Right lobe of liver (tissue), 6 donors: Measurements from ENCODE around the gene CCNK. TPM values are rescaled to one million over a fixed set of nuclear protein-coding genes. Genes with fewer than 3 reads are reported as not detected.

Experiments
- ATAC-seq, 4 donors: fragments of 200-7000 bp; cut with Tn5 transposase; one replicate each; pipeline ENCODE4 v1.9.1; 2020; ENCODE audit warnings: mild to moderate bottlenecking in 4 of 4, moderate library complexity in 4 of 4
- DNase-seq, 3 donors: peaks; one replicate each; pipeline ENCODE4 v3.0.0-alpha.2; 2020
- H3K27ac ChIP-seq, 3 donors: fragments of 200-600 bp; one replicate each; pipeline ENCODE4 v1.8.0; 2022
- H3K27me3 ChIP-seq, 2 donors: fragments of 200-600 bp; one replicate each; pipeline ENCODE4 v1.8.0; 2022
- H3K36me3 ChIP-seq, 4 donors: fragments of 200-600 bp; sonication (generic) in 1 of 4; one replicate each; pipeline versions ENCODE4 v1.5.1 to v1.8.0; 2017 to 2022; ENCODE audit warnings: control low read depth in 1 of 4
- H3K4me1 ChIP-seq, 4 donors: fragments of 200-600 bp; sonication (generic) in 1 of 4; one replicate each; pipeline versions ENCODE4 v1.5.1 to v1.8.0; 2017 to 2022; ENCODE audit warnings: control low read depth in 1 of 4
- H3K4me3 ChIP-seq, 3 donors: fragments of 200-600 bp; one replicate each; pipeline ENCODE4 v1.8.0; 2022
- H3K9me3 ChIP-seq, 4 donors: fragments of 200-600 bp; sonication (generic) in 1 of 4; one replicate each; pipeline versions ENCODE4 v1.5.1 to v1.8.0; 2017 to 2022; ENCODE audit warnings: control low read depth in 1 of 4
- POLR2A ChIP-seq: fragments of 450-650 bp; IDR thresholded peaks from one replicate; pipeline ENCODE4 v1.6.1; 2017; ENCODE audit warnings: antibody characterized with exemption, mild to moderate bottlenecking
- WGBS: methylation state at CpG from one replicate; pipeline ENCODE4 v1.1.6; 2018; ENCODE audit warnings: low coverage, low lambda C conversion rate; ENCODE audit not compliant: insufficient coverage; ENCODE audit errors: missing lambda C conversion rate; 5-methylcytosine and 5-hydroxymethylcytosine counted together
- intact Hi-C, 2 donors: fragments of 100-400 bp; cut with DNase I; formaldehyde crosslinking; loops; one replicate each; pipeline versions ENCODE4 v1.11.2 to v1.14.1; 2022
- total RNA-seq, 6 experiments: library from RNA; depleted of rRNA in 2 of 6; stranded (reverse); fragments of >200 nt in 2 of 6; fragmentation: NEBNext Ultra II Directional in 3 of 6; extraction: Animal tissue kit (Norgen Biotek cat#: 25700) in 3 of 6; gene quantifications; one replicate each; pipeline versions ENCODE4 v1.1.0 to v1.2.4, GENCODE V29; 2016 to 2023
- TF ChIP-seq, protein P1 (sequence below), 4 donors: fragments of 200-600 bp in 3 of 4; fragments of 450-650 bp in 1 of 4; IDR thresholded peaks; one replicate each; pipeline versions ENCODE4 v1.5.1 to v1.8.0; 2016 to 2022; ENCODE audit warnings: antibody characterized with exemption in 4 of 4, mild to moderate bottlenecking in 2 of 4
- donor health status: DM: no; HTN: yes; CAD: no.
- donor health status: DM: no; HTN: no; CAD: no.
- donor health status: DM: no; HTN: no; CAD: no.
- donor health status: DM: no; HTN: yes; CAD: no.
- donor health status: DM: no; HTN: yes; CAD: no.

Gene CCNK
- total RNA-seq, 6 experiments from 2014 or later, result 11.8 to 23.4 (median 15.4) TPM

DNA sequence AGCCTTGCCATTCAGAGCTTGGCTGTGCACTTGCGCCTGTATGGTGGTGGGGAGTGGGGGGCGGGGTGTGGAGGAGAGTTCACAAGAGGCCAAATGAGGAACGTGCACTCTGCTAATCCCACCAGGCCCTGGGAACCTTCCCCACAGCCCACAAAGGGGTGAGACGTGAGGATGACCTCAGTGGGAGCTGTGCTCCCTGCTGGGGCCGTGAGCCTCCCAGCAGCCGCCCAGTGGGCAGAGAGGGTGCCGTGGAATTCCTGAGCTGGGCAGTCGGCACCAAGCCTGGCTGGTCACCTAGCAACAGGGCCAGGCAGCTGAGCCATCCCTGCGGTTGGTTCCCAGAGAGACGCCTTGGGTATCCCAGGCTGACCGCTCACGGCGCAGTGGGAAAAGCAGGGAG is 53.7 kb downstream of the CCNK start:
- no CpG with 5 or more reads among the region's 13 CpGs for WGBS
- no peaks in the 10 kb centered on the region for H3K36me3 ChIP-seq
- H3K27ac ChIP-seq, result no peak overlapping the region
- intact Hi-C loops, result no loop called here
- H3K27me3 ChIP-seq, result no peaks in the 10 kb centered on the region
- ATAC-seq (no peak), DNase-seq (no peak)
- H3K9me3 ChIP-seq, result no peaks in the 10 kb centered on the region
- H3K4me1 ChIP-seq, result peaks cover 0 to 9% (median 2%) of the 10 kb centered on the region in 4 donors
- TF ChIP-seq, protein P1, sequence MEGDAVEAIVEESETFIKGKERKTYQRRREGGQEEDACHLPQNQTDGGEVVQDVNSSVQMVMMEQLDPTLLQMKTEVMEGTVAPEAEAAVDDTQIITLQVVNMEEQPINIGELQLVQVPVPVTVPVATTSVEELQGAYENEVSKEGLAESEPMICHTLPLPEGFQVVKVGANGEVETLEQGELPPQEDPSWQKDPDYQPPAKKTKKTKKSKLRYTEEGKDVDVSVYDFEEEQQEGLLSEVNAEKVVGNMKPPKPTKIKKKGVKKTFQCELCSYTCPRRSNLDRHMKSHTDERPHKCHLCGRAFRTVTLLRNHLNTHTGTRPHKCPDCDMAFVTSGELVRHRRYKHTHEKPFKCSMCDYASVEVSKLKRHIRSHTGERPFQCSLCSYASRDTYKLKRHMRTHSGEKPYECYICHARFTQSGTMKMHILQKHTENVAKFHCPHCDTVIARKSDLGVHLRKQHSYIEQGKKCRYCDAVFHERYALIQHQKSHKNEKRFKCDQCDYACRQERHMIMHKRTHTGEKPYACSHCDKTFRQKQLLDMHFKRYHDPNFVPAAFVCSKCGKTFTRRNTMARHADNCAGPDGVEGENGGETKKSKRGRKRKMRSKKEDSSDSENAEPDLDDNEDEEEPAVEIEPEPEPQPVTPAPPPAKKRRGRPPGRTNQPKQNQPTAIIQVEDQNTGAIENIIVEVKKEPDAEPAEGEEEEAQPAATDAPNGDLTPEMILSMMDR (IDR thresholded peaks at IDR 0.05), result no peak
- no peak for TF ChIP-seq POLR2A
- H3K4me3 ChIP-seq, result no peak overlapping the region

DNA sequence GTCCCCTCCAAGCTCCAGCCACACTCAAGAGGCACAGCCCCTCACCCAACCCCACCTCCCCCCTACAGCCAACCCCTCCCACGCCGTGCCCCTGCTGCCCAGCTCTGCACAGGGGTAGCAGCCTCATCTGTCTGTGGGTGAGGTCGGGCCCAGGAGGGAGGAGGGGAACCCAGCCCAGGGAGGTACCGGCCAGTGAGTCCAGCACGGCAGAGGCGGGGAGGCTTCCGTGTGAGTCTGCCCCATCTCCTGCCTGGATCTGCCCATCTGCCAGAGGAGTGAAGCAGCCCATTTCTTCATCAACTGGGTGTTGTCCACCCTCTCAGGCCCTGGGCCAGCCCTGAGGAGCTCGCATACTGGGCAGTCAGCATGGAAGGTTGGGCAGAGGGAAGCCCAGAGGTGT is 54.2 kb downstream of the CCNK start:
- Histone ChIP-seq H3K27me3 (no peaks in the 10 kb centered on the region), H3K36me3 (no peaks in the 10 kb centered on the region), H3K4me1 (peaks cover 0 to 3% (median 0%) of the 10 kb centered on the region in 4 donors), H3K27ac (no peak overlapping the region), H3K9me3 (no peaks in the 10 kb centered on the region), H3K4me3 (no peak overlapping the region)
- TF ChIP-seq POLR2A, result no peak
- TF ChIP-seq, protein P1 (IDR thresholded peaks at IDR 0.05), result no peak
- WGBS, result 93% methylated on average over 3 of the region's 8 CpGs
- intact Hi-C loops, result no loop called here
- DNase-seq (no peak), ATAC-seq (no peak)

GRCh38 chr14:99535908-99536778 is 54.9 kb downstream of the CCNK start:
- intact Hi-C loops, result no loop called here
- DNase-seq, result no peak
- TF ChIP-seq, protein P1 (IDR thresholded peaks at IDR 0.05), result no peak
- TF ChIP-seq POLR2A, result no peak
- H3K4me1 ChIP-seq, result no peaks in the 10 kb centered on the region
- H3K4me3 ChIP-seq, result no peak overlapping the region
- H3K9me3 ChIP-seq, result no peaks in the 10 kb centered on the region
- no peaks in the 10 kb centered on the region for H3K36me3 ChIP-seq
- H3K27ac ChIP-seq, result no peak overlapping the region
- WGBS, result 80% methylated on average over 2 of the region's 24 CpGs
- H3K27me3 ChIP-seq, result no peaks in the 10 kb centered on the region
- no peak for ATAC-seq

- ATAC-seq, result peak in 1 of 4 donors; percentile 21
- H3K27ac ChIP-seq, result no peak overlapping the region
- WGBS, result no CpG with 5 or more reads among the region's 6 CpGs
- no peaks in the 10 kb centered on the region for H3K36me3 ChIP-seq
- no peaks in the 10 kb centered on the region for H3K9me3 ChIP-seq
- H3K4me1 ChIP-seq, result no peaks in the 10 kb centered on the region
- no peak overlapping the region for H3K4me3 ChIP-seq
- no peaks in the 10 kb centered on the region for H3K27me3 ChIP-seq
- DNase-seq, result no peak
- no peak for TF ChIP-seq POLR2A
- TF ChIP-seq, protein P1 (IDR thresholded peaks at IDR 0.05), result no peak
- intact Hi-C loops, result no loop called here
Observed at GRCh38 chr14:99537399-99537798, 56.2 kb downstream of the CCNK start.
